Right lobe of liver (tissue), 4 donors: ENCODE results near the gene ADGRL3.

Source experiments
- POLR2A ChIP-seq: fragments of 450-650 bp; IDR thresholded peaks from one replicate; pipeline ENCODE4 v1.6.1; 2017; ENCODE audit warnings: antibody characterized with exemption, mild to moderate bottlenecking
- TF ChIP-seq, protein P1 (sequence below), 4 donors: fragments of 200-600 bp in 3 of 4; fragments of 450-650 bp in 1 of 4; IDR thresholded peaks; one replicate each; pipeline versions ENCODE4 v1.5.1 to v1.8.0; 2016 to 2022; ENCODE audit warnings: antibody characterized with exemption in 4 of 4, mild to moderate bottlenecking in 2 of 4
- donor health status: DM: no; HTN: no; CAD: no.
- donor health status: DM: no; HTN: no; CAD: no.
- donor health status: DM: no; HTN: yes; CAD: no.

GRCh38 chr4:62037571-62037970, 837.4 kb downstream of the ADGRL3 start:
- TF ChIP-seq, protein P1, sequence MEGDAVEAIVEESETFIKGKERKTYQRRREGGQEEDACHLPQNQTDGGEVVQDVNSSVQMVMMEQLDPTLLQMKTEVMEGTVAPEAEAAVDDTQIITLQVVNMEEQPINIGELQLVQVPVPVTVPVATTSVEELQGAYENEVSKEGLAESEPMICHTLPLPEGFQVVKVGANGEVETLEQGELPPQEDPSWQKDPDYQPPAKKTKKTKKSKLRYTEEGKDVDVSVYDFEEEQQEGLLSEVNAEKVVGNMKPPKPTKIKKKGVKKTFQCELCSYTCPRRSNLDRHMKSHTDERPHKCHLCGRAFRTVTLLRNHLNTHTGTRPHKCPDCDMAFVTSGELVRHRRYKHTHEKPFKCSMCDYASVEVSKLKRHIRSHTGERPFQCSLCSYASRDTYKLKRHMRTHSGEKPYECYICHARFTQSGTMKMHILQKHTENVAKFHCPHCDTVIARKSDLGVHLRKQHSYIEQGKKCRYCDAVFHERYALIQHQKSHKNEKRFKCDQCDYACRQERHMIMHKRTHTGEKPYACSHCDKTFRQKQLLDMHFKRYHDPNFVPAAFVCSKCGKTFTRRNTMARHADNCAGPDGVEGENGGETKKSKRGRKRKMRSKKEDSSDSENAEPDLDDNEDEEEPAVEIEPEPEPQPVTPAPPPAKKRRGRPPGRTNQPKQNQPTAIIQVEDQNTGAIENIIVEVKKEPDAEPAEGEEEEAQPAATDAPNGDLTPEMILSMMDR (IDR thresholded peaks at IDR 0.05): no peak
- TF ChIP-seq POLR2A: no peak
